SK-N-SH (cell line): Measurements from ENCODE around the gene CX3CR1. TPM values are rescaled to one million over a fixed set of nuclear protein-coding genes. Genes with fewer than 3 reads are reported as not detected.
"Not testable (repeated sequence)": the region's sequence is repeated elsewhere in the genome, so short reads cannot be mapped to it uniquely, and the experiment has no call there.

Experiments used
- CTCF ChIA-PET: fragments of 300-600, 350-600 bp; formaldehyde crosslinking; extraction: SDS; loops from one replicate; lab custom pipeline; 2021; lab: Yijun Ruan, JAX
- POLR2A ChIA-PET: fragments of 350-600 bp; sonication (Branson Sonifier 250); formaldehyde crosslinking; extraction: SDS; loops from one replicate; lab custom pipeline; 2020; ENCODE audit warnings: antibody characterized with exemption, inconsistent platforms; lab: Yijun Ruan, JAX
- DNase-seq: peaks from one replicate; pipeline ENCODE4 v3.0.0; 2012
- H2AFZ ChIP-seq: fragments of 200-600 bp; sonication (generic); 2 replicates; pipeline ENCODE4 v1.8.1; 2016; ENCODE audit warnings: antibody characterized with exemption, mild to moderate bottlenecking, low read depth
- H3F3A ChIP-seq: fragments of 200-600 bp; sonication (generic); replicated peaks from 2 replicates; pipeline ENCODE3; 2016; ENCODE audit warnings: antibody characterized with exemption, mild to moderate bottlenecking; ENCODE audit not compliant: insufficient read depth
- H3K27ac ChIP-seq, 2 experiments: fragments of 200-500 bp in 1 of 2; fragments of 200-600 bp in 1 of 2; sonication (Bioruptor generic) in 1 of 2; sonication (generic), shearing (Covaris generic) in 1 of 2; 2 replicates each; pipeline versions ENCODE4 v1.5.1 to v1.6.1; 2014 to 2016; ENCODE audit warnings: low read depth in 2 of 2, inconsistent platforms in 1 of 2, low read length in 1 of 2, mild to moderate bottlenecking in 1 of 2, mixed read lengths in 1 of 2
- H3K27me3 ChIP-seq: fragments of 200-600 bp; sonication (generic), shearing (Covaris generic); 2 replicates; pipeline ENCODE4 v1.6.1; 2016; ENCODE audit warnings: mixed run types; ENCODE audit not compliant: insufficient read depth
- H3K36me3 ChIP-seq, 2 experiments: fragments of 200-500 bp in 1 of 2; fragments of 200-600 bp in 1 of 2; sonication (Bioruptor generic) in 1 of 2; sonication (generic) in 1 of 2; replicated peaks in 1 of 2; 2 replicates each; pipeline versions ENCODE3 to v1.5.1; 2014 to 2016; ENCODE audit warnings: low read length in 1 of 2, mild to moderate bottlenecking in 1 of 2; ENCODE audit not compliant: insufficient read depth in 2 of 2, control insufficient read depth in 1 of 2
- H3K4me1 ChIP-seq, 2 experiments: fragments of 200-500 bp in 1 of 2; fragments of 200-600 bp in 1 of 2; sonication (Bioruptor generic) in 1 of 2; sonication (generic), shearing (Covaris generic) in 1 of 2; 2 replicates each; pipeline versions ENCODE4 v1.5.1 to v1.6.1; 2014 to 2016; ENCODE audit warnings: low read depth in 1 of 2, low read length in 1 of 2, mixed run types in 1 of 2; ENCODE audit not compliant: insufficient read depth in 2 of 2, control insufficient read depth in 1 of 2
- H3K4me2 ChIP-seq: fragments of 200-600 bp; sonication (generic), shearing (Covaris generic); 2 replicates; pipeline ENCODE4 v1.6.1; 2017; ENCODE audit warnings: mixed run types
- H3K4me3 ChIP-seq, 2 experiments: fragments of 200-500 bp in 1 of 2; fragments of 200-600 bp in 1 of 2; sonication (Bioruptor generic) in 1 of 2; sonication (generic), shearing (Covaris generic) in 1 of 2; 2 replicates each; pipeline versions ENCODE4 v1.5.1 to v1.8.1; 2014 to 2016; ENCODE audit warnings: low read depth in 2 of 2, inconsistent platforms in 1 of 2, low read length in 1 of 2, mild to moderate bottlenecking in 1 of 2, mixed read lengths in 1 of 2, moderate library complexity in 1 of 2
- H3K79me2 ChIP-seq: fragments of 200-600 bp; sonication (generic); 2 replicates; pipeline ENCODE4 v1.8.1; 2017; ENCODE audit warnings: mild to moderate bottlenecking; ENCODE audit not compliant: insufficient read depth
- H3K9ac ChIP-seq: fragments of 200-600 bp; sonication (generic); 2 replicates; pipeline ENCODE4 v1.6.1; 2017; ENCODE audit warnings: mixed run types
- H3K9me2 ChIP-seq: fragments of 200-600 bp; sonication (generic); 2 replicates; pipeline ENCODE4 v1.6.1; 2017; ENCODE audit warnings: mixed run types
- H3K9me3 ChIP-seq: fragments of 200-600 bp; sonication (generic); 2 replicates; pipeline ENCODE4 v1.6.1; 2017; ENCODE audit warnings: mixed run types, mild to moderate bottlenecking, moderate library complexity
- H4K20me1 ChIP-seq: fragments of 200-600 bp; sonication (generic); 2 replicates; pipeline ENCODE4 v1.6.1; 2017; ENCODE audit warnings: mild to moderate bottlenecking, mixed run types; ENCODE audit not compliant: insufficient read depth
- CHD2 ChIP-seq: fragments of 150-350 bp; IDR thresholded peaks from 2 replicates; pipeline ENCODE4 v1.6.1; 2018; ENCODE audit warnings: low read length; ENCODE audit not compliant: partially characterized antibody
- ELF1 ChIP-seq: IDR thresholded peaks from 2 replicates; pipeline ENCODE4 v1.4.0; 2012
- EP300 ChIP-seq, 2 experiments: IDR thresholded peaks; 2 replicates each; pipeline versions ENCODE4 v1.4.0 to v1.6.1; 2012; ENCODE audit warnings: borderline replicate concordance in 1 of 2, low read depth in 1 of 2, low read length in 1 of 2
- EZH2phosphoT487 ChIP-seq: fragments of 200-600 bp; sonication (generic); IDR thresholded peaks from 2 replicates; pipeline ENCODE4 v1.6.1; 2017; ENCODE audit warnings: low read depth, mixed run types, mild to moderate bottlenecking, antibody characterized with exemption, moderate library complexity, borderline replicate concordance
- FOSL2 ChIP-seq: IDR thresholded peaks from 2 replicates; pipeline ENCODE4 v1.4.0; 2012; ENCODE audit warnings: low read depth, mild to moderate bottlenecking, moderate library complexity, borderline replicate concordance
- SIN3A ChIP-seq: IDR thresholded peaks from 2 replicates; pipeline ENCODE4 v1.6.1; 2012; ENCODE audit warnings: low read depth, mild to moderate bottlenecking, low read length, moderate library complexity, borderline replicate concordance
- SMC3 ChIP-seq: IDR thresholded peaks from 2 replicates; pipeline ENCODE4 v1.6.1; 2012; ENCODE audit warnings: low read depth, low read length, improper control_type of control experiment
- TAF1 ChIP-seq: IDR thresholded peaks from 2 replicates; pipeline ENCODE4 v1.6.1; 2012; ENCODE audit warnings: low read depth, mild to moderate bottlenecking, low read length, moderate library complexity, borderline replicate concordance
- USF2 ChIP-seq: fragments of 150-350 bp; IDR thresholded peaks from 2 replicates; pipeline ENCODE4 v1.6.1; 2017; ENCODE audit warnings: antibody characterized with exemption, low read length, low read depth, borderline replicate concordance
- YY1 ChIP-seq: IDR thresholded peaks from 2 replicates; pipeline ENCODE4 v1.4.0; 2012; ENCODE audit warnings: low read depth, mild to moderate bottlenecking
- WGBS: methylation state at CpG from one replicate; pipeline ENCODE4 v1.1.6; 2017; ENCODE audit warnings: low lambda C conversion rate; 5-methylcytosine and 5-hydroxymethylcytosine counted together
- polyA plus RNA-seq, 3 experiments: library from polyadenylated mRNA; depleted of rRNA; stranded (reverse); fragments of >200 nt; gene quantifications; 2 replicates each; pipeline ENCODE4 v1.2.3, GENCODE V29; 2012

Gene CX3CR1
- polyA plus RNA-seq, 1 of the 3 experiments (the other 2 are of a cell fraction), result not detected

GRCh38 chr3:39322936-39323335 is 43.1 kb upstream of the CX3CR1 start (continued):
- TF ChIP-seq SIN3A, result no peak
- no peak for TF ChIP-seq EP300 (IDR thresholded peaks at IDR 0.05; ENCODE audit: borderline replicate concordance in 1 of 2, low read depth in 1 of 2, low read length in 1 of 2)
- no peak for TF ChIP-seq YY1
- TF ChIP-seq CHD2, result no peak
- TF ChIP-seq EZH2phosphoT487, result no peak
- TF ChIP-seq USF2, result no peak

- H3K9me2 ChIP-seq, H3F3A ChIP-seq, H3K4me2 ChIP-seq, H3K79me2 ChIP-seq, H3K4me3 ChIP-seq, H3K27ac ChIP-seq, H4K20me1 ChIP-seq, H3K4me1 ChIP-seq, H2AFZ ChIP-seq, DNase-seq, CTCF ChIA-PET, H3K9me3 ChIP-seq, H3K36me3 ChIP-seq, H3K9ac ChIP-seq, POLR2A ChIA-PET, H3K27me3 ChIP-seq: not testable (repeated sequence)
- WGBS, result 23% methylated on average over 3 of the region's 3 CpGs
Measured at GRCh38 chr3:39322209-39322715, 42.4 kb upstream of the CX3CR1 start.

- H3K4me3 ChIP-seq, H4K20me1 ChIP-seq, H3K4me2 ChIP-seq, H3K79me2 ChIP-seq, H3K4me1 ChIP-seq, H3K9me2 ChIP-seq, H2AFZ ChIP-seq, H3F3A ChIP-seq, DNase-seq, H3K27me3 ChIP-seq, H3K27ac ChIP-seq, H3K9me3 ChIP-seq, H3K36me3 ChIP-seq, H3K9ac ChIP-seq: not testable (repeated sequence)
- ChIA-PET POLR2A (interaction anchor here (0.5 kb wide), 1 partner anchor 77 kb away, joined by 3 read pairs; no protein-coding TSS in a partner anchor), CTCF (interaction anchor here (1.0 kb wide), 1 partner anchor 33 kb away, joined by 3 read pairs; no protein-coding TSS in a partner anchor)
- 43% methylated on average over 2 of the region's 2 CpGs for WGBS
Measured at GRCh38 chr3:39321574-39321983, 41.7 kb upstream of the CX3CR1 start.

- H2AFZ ChIP-seq, result no peak overlapping the region
- POLR2A ChIA-PET, result no interaction called here
- DNase-seq, result no peak
- no peaks in the 10 kb centered on the region for H3K9me3 ChIP-seq
- no peaks in the 10 kb centered on the region for H3F3A ChIP-seq
- H3K27ac ChIP-seq, result no peak overlapping the region
- H3K9ac ChIP-seq, result no peak overlapping the region
- no peak overlapping the region for H3K4me2 ChIP-seq
- CTCF ChIA-PET, result interaction anchor here (0.7 to 1.5 kb wide), 2 partner anchors 30 to 141 kb away, joined by 3 to 4 read pairs; no protein-coding TSS in a partner anchor
- no peaks in the 10 kb centered on the region for H4K20me1 ChIP-seq
- H3K27me3 ChIP-seq, result no peaks in the 10 kb centered on the region
- H3K79me2 ChIP-seq, result no peaks in the 10 kb centered on the region
- H3K9me2 ChIP-seq, result no peaks in the 10 kb centered on the region
- TF ChIP-seq TAF1 (no peak), USF2 (no peak), SMC3 (no peak), FOSL2 (no peak), ELF1 (no peak)
- no peak overlapping the region for H3K4me3 ChIP-seq
- H3K4me1 ChIP-seq, result no peaks in the 10 kb centered on the region
- no peaks in the 10 kb centered on the region for H3K36me3 ChIP-seq
Measured at GRCh38 chr3:39319249-39319648, 39.4 kb upstream of the CX3CR1 start.
